ENCODE measurements around the gene RAC2. TPM values are rescaled to one million over a fixed set of nuclear protein-coding genes. Genes with fewer than 3 reads are reported as not detected.
"Not testable (repeated sequence)": the region's sequence is repeated elsewhere in the genome, so short reads cannot be mapped to it uniquely, and the experiment has no call there.

Gene RAC2
- total RNA-seq, 1 donor from 2014 or later: 11.5 TPM

DNA sequence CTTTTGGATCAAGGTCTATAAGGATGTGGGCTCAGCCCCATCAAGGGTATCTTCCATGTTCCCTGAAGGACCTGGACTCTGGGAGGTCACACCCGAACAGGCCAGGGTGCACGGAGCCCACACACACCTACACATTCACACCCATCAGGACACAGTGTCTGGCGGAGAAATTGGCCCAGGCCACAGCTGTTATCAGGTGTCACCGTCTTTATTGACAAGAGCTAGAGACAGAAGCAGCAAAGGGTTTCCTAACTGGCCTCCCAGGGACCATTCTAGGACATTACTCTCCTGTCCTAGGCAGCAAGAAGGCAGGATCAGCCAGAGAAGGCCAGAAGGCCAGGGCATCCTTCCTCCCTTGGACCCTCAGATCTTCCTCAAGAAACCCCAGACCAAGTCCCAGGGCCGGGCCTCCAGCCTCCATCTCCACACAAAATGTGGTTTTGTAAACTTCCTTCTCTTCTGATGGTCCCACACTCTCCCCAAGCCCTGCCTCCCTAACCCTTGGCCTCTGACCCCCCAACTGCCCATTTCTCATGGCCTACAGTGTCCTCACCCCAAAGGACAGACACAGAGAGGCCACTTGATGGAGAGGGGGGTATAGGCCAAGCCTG is 39.9 kb downstream of the RAC2 start:
- DNase-seq (ENCODE audit: low spot score in 2 of 2): no peak
- intact Hi-C loops (cut with DNase I): no loop called here
- Histone ChIP-seq H3K36me3 (no peaks in the 10 kb centered on the region), H3K27me3 (no peaks in the 10 kb centered on the region), H3K4me1 (peaks cover 0 to 4% of the 10 kb centered on the region in 2 donors), H3K27ac (no peak overlapping the region), H3K4me3 (no peak overlapping the region), H3K9me3 (no peaks in the 10 kb centered on the region)
- TF ChIP-seq, protein P1, sequence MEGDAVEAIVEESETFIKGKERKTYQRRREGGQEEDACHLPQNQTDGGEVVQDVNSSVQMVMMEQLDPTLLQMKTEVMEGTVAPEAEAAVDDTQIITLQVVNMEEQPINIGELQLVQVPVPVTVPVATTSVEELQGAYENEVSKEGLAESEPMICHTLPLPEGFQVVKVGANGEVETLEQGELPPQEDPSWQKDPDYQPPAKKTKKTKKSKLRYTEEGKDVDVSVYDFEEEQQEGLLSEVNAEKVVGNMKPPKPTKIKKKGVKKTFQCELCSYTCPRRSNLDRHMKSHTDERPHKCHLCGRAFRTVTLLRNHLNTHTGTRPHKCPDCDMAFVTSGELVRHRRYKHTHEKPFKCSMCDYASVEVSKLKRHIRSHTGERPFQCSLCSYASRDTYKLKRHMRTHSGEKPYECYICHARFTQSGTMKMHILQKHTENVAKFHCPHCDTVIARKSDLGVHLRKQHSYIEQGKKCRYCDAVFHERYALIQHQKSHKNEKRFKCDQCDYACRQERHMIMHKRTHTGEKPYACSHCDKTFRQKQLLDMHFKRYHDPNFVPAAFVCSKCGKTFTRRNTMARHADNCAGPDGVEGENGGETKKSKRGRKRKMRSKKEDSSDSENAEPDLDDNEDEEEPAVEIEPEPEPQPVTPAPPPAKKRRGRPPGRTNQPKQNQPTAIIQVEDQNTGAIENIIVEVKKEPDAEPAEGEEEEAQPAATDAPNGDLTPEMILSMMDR (IDR thresholded peaks at IDR 0.05): no peak

DNA sequence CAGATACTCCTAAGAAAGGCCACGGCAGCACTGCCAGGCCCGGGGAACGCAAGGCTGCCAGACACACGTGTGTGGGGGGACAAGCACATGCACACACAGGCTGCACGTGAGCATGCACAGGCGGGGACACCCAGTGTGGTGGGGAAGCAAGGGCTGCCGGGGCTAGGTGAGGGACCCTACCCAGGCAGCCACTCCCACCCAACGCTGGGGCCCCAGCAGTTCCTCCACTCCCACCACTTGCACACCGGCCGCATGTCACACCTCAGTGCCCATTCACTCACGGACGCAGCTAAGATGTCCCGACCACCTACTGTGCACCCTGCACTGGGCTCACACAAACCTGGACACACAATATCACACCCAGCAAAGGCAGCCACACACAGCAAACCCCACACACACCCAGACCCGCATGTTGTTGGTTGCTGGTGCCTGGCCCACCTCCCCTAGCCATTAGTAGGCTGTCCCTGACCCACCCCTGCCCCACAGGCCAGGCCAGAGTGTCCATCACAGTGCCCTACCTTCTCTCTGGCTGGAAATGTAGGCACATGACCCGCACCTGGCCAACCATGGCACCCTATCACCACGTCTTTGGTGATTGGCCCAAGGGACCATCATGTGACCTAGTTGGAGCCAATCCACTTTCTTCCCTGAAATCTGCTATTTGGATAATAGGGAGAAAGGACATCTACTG is 40.6 kb downstream of the RAC2 start:
- intact Hi-C loops (cut with DNase I): no loop called here
- Histone ChIP-seq H3K36me3 (no peaks in the 10 kb centered on the region), H3K4me3 (no peak overlapping the region), H3K9me3 (no peaks in the 10 kb centered on the region), H3K4me1 (peaks cover 0 to 6% of the 10 kb centered on the region in 2 donors), H3K27ac (no peak overlapping the region), H3K27me3 (no peaks in the 10 kb centered on the region)
- TF ChIP-seq, protein P1 (IDR thresholded peaks at IDR 0.05): no peak
- DNase-seq (ENCODE audit: low spot score in 2 of 2): no peak

DNA sequence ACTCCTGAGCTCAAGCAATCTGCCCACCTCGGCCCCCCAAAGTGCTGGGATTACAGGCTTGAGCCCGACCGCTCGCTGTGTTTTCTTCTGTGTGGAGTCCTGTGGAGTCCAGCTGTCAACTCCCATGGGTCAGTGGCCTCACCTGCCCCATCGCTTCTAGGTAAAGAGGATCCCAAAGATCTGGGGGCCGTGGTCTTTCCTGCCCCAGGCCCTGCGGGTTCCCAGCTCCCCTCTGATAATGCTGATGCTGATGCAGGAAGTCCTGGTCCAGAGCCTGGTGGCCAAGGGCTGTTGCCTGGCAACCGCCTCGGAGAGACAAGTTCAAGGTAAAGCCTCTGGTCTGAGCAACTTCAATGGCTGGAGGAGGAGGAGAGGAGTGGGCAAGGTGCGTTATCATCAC is 41.4 kb downstream of the RAC2 start:
- TF ChIP-seq, protein P1 (IDR thresholded peaks at IDR 0.05): no peak

DNA sequence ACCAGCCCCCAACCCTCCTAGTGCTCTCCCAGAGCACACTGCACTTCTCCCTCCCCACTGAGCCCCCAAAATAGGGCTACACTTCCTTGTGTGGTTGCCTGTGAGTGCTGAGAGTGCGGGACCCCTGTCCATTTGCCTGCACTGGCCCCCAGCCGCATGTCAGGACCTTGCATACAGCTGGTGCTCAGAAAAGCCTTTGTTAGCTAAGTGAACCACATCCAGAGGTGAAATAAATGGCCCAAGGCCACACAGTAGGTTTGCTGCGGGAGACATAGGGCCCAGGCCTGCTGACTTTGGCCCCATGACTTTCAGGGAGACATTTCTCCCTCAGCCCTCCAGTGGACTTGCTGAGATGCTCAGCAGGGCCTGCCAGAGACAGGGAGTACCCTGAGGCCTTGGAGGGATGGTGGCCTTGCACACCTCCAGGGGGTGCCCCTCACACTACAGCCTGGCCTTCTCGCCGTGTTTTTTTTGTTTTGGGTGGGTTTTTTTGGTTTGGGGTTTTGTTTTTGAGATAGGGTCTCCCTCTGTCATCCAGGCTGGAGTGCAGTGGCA is 42.0 kb downstream of the RAC2 start:
- no peaks in the 10 kb centered on the region for H3K9me3 ChIP-seq
- intact Hi-C loops (cut with DNase I): no loop called here
- H3K27ac ChIP-seq: no peak overlapping the region
- H3K4me1 ChIP-seq: peaks cover 13 to 19% of the 10 kb centered on the region in 2 donors
- H3K27me3 ChIP-seq: no peaks in the 10 kb centered on the region
- TF ChIP-seq, protein P1 (IDR thresholded peaks at IDR 0.05): no peak
- H3K4me3 ChIP-seq: no peak overlapping the region
- no peaks in the 10 kb centered on the region for H3K36me3 ChIP-seq
- DNase-seq (ENCODE audit: low spot score in 2 of 2): no peak

More for the DNA sequence above, 41.4 kb downstream of the RAC2 start:
- Histone ChIP-seq H3K9me3 (no peaks in the 10 kb centered on the region), H3K4me3 (no peak overlapping the region), H3K4me1 (peaks cover 6 to 13% of the 10 kb centered on the region in 2 donors), H3K36me3 (no peaks in the 10 kb centered on the region), H3K27me3 (no peaks in the 10 kb centered on the region), H3K27ac (no peak overlapping the region)
- DNase-seq (ENCODE audit: low spot score in 2 of 2): no peak
- intact Hi-C loops (cut with DNase I): no loop called here

DNA sequence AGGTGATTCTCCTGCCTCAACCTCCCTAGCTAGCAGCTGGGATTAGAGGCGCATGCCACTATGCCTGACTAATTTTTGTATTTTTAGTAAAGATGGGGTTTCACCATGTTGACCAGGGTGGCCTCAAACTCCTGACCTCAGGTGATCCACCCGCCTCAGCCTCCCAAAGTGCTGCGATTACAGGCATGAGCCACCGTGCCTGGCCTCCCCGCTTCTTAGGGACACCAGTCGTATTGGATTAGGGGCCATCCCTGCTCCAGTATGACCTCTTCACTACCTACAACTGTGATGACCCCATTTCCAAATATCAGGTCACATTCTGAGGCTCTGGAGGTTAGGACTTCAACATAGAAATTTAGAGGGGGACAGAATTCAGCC is 42.6 kb downstream of the RAC2 start:
- H3K36me3 ChIP-seq; H3K27ac ChIP-seq; intact Hi-C loops (cut with DNase I); H3K4me3 ChIP-seq; H3K9me3 ChIP-seq; H3K27me3 ChIP-seq; DNase-seq (ENCODE audit: low spot score in 2 of 2): not testable (repeated sequence)
- H3K4me1 ChIP-seq: peaks cover 15 to 26% of the 10 kb centered on the region in 2 donors

- intact Hi-C loops (cut with DNase I): loop anchor here (1.0 to 2.0 kb wide), 4 partner anchors 33 to 425 kb away; partner anchors contain the start of gene KCTD17
- peak overlapping the region; percentile 57 to 88 for H3K27ac ChIP-seq
These were observed 44.3 kb downstream of the RAC2 start for GRCh38 chr22:37199760-37200108.

More at GRCh38 chr22:37199760-37200108, 44.3 kb downstream of the RAC2 start:
- TF ChIP-seq, protein P1 (IDR thresholded peaks at IDR 0.05): no peak
- peak overlapping the region; percentile 38 to 78 for H3K4me3 ChIP-seq
- DNase-seq (ENCODE audit: low spot score in 2 of 2): no peak
- H3K36me3 ChIP-seq: no peaks in the 10 kb centered on the region
- H3K4me1 ChIP-seq: peaks cover 15 to 26% of the 10 kb centered on the region in 2 donors
- H3K9me3 ChIP-seq: no peaks in the 10 kb centered on the region
- H3K27me3 ChIP-seq: no peaks in the 10 kb centered on the region
